Measurements from ENCODE around the gene SLC39A8.
"Not testable (repeated sequence)": the region's sequence is repeated elsewhere in the genome, so short reads cannot be mapped to it uniquely, and the experiment has no call there.

The SLC39A8 gene

GRCh38 chr4:102244878-102245535, 100.3 kb downstream of the SLC39A8 start:
- in situ Hi-C loops (cut with MboI; ENCODE audit: low sequenced_read_pairs), result no loop called here

- in situ Hi-C loops (cut with MboI; ENCODE audit: low sequenced_read_pairs), result not testable (repeated sequence)
Observed at GRCh38 chr4:102243296-102243695, 102.0 kb downstream of the SLC39A8 start.

DNA sequence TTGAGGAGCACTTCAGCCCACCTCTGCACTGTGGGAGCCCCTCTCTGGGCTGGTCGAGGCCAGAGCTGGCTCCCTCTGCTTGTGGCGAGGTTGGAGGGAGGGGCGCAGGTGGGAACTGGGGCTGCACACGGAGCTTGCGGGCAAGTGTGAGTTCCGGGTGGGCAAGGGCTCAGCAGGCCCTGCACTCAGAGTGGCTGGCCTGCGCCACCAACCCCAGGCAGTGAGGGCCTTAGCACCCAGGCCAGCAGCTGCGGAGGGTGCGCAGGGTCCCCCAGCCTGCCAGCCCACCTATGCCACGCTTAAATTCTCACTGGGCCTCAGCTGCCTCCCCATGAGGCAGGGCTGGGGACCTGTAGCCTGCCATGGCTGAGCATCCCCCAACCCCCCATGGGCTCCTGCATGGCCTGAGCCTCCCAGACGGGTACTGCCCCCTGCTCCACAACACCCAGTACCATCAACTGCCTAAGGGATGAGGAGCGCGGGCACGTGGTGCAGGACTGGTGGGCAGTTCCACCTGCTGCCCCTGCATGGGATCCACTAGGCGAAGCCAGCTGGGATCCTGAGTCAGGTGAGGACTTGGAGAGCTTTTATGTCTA, 110.9 kb downstream of the SLC39A8 start:
- in situ Hi-C loops (cut with MboI; ENCODE audit: low sequenced_read_pairs), result no loop called here

- in situ Hi-C loops (cut with MboI; ENCODE audit: low sequenced_read_pairs), result no loop called here
Observed at GRCh38 chr4:102230194-102230593, 115.1 kb downstream of the SLC39A8 start.

DNA sequence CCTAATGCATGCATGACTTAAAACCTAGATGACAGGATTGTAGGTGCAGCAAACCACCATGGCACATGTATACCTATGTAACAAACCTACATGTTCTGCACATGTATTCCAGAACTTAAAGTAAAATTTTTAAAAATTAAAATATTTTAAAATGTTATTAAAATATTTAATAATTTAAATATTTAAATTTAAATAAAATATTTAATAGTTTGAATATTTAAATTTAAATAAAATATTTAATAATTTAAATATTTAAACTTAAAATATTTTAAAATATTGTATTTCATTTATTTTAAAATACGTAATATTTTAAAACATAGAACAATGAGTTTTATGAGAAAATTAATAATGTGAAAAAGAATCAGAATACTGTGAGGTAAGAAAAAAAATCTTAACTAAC, 117.9 kb downstream of the SLC39A8 start:
- in situ Hi-C loops (cut with MboI; ENCODE audit: low sequenced_read_pairs), result no loop called here

GRCh38 chr4:102223461-102223860, 121.8 kb downstream of the SLC39A8 start:
- in situ Hi-C loops (cut with MboI; ENCODE audit: low sequenced_read_pairs), result no loop called here

DNA sequence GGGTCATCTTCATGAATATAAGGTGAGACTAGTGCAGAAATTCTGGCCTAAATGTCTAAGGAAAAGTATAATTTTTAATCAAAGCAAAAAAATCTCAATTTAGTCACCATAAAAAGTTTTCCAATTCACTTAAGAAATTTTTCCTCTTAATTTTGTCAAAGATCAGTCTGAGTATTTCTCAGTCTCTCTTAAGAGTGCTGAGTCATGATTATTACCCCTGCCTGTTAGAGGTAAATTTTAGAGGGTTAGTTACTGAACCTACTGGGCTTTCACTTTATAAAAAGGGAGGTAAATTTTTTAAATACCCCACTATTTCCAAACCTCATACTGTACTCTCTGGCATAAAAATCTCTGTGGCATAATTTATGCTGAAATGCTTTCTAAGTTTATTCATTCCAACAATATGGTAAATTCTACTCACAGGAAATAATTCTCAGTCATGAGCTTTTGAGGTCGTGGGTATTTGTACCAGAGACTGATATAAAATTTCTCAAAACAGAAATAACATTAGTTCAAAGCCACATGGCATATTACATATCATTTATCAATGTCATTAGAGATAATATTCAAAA, 122.4 kb downstream of the SLC39A8 start:
- in situ Hi-C loops (cut with MboI; ENCODE audit: low sequenced_read_pairs), result no loop called here

GRCh38 chr4:102219129-102219528, 126.2 kb downstream of the SLC39A8 start:
- in situ Hi-C loops (cut with MboI; ENCODE audit: low sequenced_read_pairs), result no loop called here

GRCh38 chr4:102218656-102219055, 126.6 kb downstream of the SLC39A8 start:
- in situ Hi-C loops (cut with MboI; ENCODE audit: low sequenced_read_pairs), result no loop called here

- in situ Hi-C loops (cut with MboI; ENCODE audit: low sequenced_read_pairs), result no loop called here
Observed at GRCh38 chr4:102217775-102218355, 127.4 kb downstream of the SLC39A8 start.

DNA sequence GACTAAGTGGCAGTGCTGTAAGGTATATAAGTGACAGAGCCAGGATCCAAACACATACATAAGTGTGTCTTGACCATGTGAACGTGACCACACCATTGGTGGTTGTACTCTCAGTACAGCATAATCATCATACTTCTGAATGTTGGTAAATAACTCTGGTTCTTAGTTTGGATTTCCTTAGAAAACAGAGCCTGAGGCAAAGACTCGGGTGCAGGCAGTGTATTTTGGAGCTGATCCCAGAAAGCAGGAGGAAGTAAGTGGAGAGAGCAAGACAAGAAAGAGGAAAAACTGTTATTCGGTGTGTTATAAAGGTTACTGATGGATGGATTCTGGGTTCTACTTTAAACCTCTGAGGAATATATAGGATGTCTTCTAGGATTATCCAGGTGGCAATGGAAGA, 127.9 kb downstream of the SLC39A8 start:
- in situ Hi-C loops (cut with MboI; ENCODE audit: low sequenced_read_pairs), result no loop called here

- in situ Hi-C loops (cut with MboI; ENCODE audit: low sequenced_read_pairs), result no loop called here
Observed at GRCh38 chr4:102216666-102217065, 128.6 kb downstream of the SLC39A8 start.

DNA sequence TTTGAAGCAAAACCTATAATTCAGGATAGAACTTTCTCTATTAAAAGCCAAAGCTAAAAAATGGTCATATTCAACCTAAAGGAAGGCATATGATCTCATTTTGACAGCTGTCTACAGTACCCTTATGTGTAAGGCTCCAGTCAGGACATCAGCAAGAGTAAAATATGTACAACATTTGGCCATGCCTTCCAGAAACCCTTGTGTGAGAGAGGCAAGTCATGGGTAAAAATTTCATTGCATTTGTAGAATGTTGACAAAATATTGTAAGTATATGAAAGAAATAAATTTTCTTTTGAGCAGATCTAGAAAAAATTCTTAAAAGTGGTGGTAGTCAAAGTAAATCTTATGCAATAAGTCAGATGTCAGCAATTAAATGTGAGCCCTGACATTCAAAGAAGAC, 132.3 kb downstream of the SLC39A8 start:
- in situ Hi-C loops (cut with MboI; ENCODE audit: low sequenced_read_pairs), result no loop called here
